D721Med (cell line): ENCODE results near the gene CALML5.

Experiments used
- DNase-seq: peaks from one replicate; pipeline ENCODE4 v3.0.0; 2011; ENCODE audit warnings: low spot score; ENCODE audit not compliant: insufficient read length
- FAIRE-seq: peaks from 2 replicates; lab custom pipeline; 2011; peaks lifted over from hg19 to GRCh38; lab: Jason Lieb, UNC
- TF ChIP-seq, protein P1 (sequence below): IDR thresholded peaks from 2 replicates; pipeline ENCODE4 v1.5.1; 2012; ENCODE audit warnings: mild to moderate bottlenecking, control low read depth; ENCODE audit not compliant: insufficient read depth; ENCODE audit errors: missing control alignments

The CALML5 gene

DNA sequence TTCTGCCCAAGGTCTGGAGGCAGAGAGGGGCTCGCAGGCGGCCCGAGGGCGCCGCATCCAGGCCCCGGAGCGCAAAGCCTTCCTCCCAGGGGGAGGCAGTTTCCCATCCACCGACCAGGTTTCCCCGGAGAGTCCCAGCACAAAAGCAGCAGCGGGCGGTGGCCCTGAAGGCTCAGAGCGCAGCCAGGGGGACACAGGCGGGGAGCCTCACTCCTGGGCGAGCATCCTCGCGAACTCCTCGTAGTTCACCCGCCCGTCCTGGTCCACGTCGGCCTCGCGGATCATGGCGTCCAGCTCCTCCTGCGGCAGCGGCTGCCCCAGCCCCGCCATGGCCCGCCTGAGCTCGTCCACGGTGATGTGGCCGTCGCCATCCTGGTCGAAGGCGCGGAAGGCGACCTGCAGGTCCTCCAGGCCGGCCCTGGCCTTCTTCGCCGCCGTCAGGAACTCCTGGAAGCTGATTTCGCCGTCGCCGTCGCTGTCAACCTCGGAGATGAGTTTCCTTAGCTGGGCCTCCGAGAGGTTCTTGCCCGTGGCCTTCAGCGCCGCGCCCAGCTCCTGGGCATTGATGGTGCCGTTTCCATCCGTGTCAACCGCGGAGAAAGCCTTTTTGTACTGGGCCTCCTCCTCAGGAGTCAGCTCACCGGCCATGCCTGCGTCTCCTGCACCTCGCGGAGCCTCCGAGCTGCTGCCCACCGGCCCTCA lies 428 bp downstream of the CALML5 start:
- TF ChIP-seq, protein P1, sequence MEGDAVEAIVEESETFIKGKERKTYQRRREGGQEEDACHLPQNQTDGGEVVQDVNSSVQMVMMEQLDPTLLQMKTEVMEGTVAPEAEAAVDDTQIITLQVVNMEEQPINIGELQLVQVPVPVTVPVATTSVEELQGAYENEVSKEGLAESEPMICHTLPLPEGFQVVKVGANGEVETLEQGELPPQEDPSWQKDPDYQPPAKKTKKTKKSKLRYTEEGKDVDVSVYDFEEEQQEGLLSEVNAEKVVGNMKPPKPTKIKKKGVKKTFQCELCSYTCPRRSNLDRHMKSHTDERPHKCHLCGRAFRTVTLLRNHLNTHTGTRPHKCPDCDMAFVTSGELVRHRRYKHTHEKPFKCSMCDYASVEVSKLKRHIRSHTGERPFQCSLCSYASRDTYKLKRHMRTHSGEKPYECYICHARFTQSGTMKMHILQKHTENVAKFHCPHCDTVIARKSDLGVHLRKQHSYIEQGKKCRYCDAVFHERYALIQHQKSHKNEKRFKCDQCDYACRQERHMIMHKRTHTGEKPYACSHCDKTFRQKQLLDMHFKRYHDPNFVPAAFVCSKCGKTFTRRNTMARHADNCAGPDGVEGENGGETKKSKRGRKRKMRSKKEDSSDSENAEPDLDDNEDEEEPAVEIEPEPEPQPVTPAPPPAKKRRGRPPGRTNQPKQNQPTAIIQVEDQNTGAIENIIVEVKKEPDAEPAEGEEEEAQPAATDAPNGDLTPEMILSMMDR: no peak
- no peak for FAIRE-seq

GRCh38 chr10:5497948-5498730 lies 1.2 kb downstream of the CALML5 start:
- TF ChIP-seq, protein P1: no peak
- FAIRE-seq: no peak

More for the DNA sequence above, 428 bp downstream of the CALML5 start:
- no peak for DNase-seq

GRCh38 chr10:5497289-5497688 lies 2.1 kb downstream of the CALML5 start:
- FAIRE-seq (no peak), DNase-seq (no peak)
- TF ChIP-seq, protein P1: no peak

More at GRCh38 chr10:5497948-5498730, 1.2 kb downstream of the CALML5 start:
- no peak for DNase-seq

DNA sequence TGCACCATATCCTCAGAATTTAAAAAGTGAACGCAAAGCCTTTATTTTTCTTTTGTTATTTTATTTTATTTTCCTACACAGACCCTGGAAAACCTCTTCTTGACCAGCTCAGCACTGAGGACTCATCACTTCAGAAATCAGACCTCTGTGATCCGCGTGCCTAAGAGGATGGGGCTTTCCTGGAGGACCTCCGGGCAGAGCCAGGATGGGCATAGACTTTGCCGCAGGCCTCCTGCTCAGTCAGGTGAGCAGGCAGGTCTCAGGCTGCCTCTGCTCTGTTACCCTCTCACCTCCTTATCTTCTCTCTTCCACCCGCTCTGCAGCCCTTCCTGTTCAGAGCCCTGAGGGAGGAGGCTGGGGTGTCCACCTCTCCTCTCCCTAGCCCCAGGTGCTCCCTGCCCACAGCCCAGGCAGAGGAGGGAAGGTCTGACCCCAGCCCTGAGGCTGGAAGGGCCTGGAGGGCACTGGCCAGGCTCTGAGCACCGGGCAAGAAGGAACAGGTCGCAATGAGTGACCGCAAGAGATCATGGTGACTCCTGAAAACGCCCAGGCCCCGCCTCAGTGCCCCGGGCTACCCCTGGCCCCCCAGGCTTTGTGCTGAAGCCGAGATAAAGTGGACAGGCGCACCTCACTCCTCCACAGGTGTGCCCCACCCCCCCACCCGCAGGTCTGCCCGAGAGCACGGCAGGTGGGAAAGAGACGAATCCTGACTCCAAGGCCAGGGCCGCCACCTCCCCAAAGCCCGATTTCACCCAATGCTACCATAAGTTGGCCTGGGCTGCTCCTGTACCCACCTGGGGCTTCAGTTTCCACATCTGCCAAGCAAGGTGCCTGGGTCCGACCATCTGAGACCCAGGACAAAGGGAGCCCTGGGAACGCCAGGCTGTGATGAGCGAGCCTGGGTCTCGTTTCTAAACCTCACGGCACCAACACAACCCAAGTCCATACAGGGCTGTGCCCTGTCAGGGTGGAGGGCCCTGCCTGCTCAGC lies 2.8 kb downstream of the CALML5 start:
- DNase-seq: no peak
- TF ChIP-seq, protein P1: no peak
- no peak for FAIRE-seq

DNA sequence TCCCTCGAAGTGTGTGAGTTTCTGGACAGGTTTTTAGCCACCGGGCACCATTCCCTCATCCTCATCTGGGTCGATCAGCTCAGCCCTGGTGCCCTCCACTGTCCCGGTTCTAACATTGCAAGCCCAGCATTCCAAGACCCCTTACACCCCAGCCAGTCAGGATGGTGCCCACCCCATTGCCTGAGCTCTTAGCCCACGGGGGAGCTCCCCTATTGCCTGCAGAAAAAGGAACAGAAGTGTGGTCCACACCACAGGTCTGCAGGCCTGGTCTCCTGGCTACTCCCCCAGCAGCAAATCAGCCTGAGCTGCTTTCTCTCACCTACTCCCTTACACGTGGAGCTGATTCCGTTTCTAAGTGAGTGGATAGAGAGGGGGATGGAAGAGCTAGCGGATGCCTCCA lies 4.8 kb downstream of the CALML5 start:
- TF ChIP-seq, protein P1: no peak
- FAIRE-seq: no peak
- DNase-seq: no peak

DNA sequence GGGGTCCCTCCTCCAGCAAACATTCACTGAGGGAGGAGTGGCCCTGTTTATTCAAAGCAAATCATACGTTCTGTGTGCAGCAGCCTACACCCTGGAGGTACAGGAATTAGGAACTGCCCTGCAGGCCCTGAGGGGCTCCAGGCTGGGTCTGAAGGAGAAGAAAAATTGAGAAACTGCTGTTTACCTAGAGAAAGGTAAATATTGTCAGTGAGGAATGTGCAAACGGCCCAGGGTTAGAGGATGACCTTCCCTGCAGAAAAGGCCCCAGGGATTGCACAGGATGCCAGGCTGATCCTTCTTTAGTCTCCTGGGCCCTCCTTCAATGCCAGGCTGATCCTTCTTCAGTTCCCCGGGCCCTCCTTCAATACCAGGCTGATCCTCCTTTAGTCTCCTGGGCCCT lies 5.7 kb downstream of the CALML5 start:
- no peak for FAIRE-seq
- TF ChIP-seq, protein P1: no peak
- DNase-seq: no peak
